GM21723 (cell line): ENCODE data around the gene C1orf115.
"Not testable (repeated sequence)": the region's sequence is repeated elsewhere in the genome, so short reads cannot be mapped to it uniquely, and the experiment has no call there.

Experiments
- ATAC-seq: cut with Tn5 transposase; IDR thresholded peaks from one replicate; pipeline ENCODE4 v1.9.1; 2021; ENCODE audit warnings: mild to moderate bottlenecking, moderate library complexity; ENCODE audit not compliant: unreplicated experiment

Gene C1orf115, protein sequence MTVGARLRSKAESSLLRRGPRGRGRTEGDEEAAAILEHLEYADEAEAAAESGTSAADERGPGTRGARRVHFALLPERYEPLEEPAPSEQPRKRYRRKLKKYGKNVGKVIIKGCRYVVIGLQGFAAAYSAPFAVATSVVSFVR

DNA sequence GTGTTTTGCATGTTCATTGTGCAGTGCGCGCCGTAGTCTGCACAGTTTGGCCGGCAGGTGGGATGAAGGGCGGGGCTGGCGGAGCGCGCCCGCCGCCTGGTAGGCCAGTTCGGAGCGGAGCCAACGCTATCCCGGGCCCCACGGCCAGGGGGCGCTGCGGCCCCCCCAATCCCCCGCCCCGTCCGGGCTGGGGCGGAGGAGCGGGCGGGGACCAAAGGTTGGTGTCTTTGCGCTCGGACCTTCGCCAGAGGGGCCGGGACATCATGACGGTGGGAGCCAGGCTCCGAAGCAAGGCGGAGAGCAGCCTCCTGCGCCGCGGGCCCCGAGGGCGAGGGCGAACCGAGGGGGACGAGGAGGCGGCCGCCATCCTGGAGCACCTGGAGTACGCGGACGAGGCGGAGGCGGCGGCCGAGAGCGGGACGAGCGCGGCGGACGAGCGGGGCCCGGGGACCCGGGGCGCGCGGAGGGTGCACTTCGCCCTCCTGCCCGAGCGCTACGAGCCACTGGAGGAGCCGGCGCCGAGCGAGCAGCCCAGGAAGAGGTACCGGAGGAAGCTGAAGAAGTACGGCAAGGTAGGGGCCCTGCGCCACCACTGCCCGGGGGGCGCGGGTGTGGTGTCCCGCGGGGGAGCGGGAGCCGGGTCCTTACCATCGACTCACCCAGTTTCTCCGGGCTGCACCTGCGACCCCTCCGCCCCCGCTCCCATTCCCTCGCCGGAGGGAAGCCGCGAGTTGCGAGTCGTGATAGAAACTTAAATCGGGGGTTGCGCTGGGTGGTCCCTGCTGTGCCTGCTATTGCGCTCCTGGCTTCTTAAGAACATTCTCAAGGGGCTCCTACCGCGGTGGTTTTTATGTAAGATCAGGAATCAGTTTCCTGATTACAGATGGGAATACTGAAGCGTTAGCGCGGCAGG is at the start of gene C1orf115:
TSS of gene C1orf115 (plus strand) at position 224 of the 913 bp plus-strand sequence. CDS start at position 264, 40 bp downstream.
- peak; percentile 99 for ATAC-seq

- ATAC-seq, result no peak
Measured at GRCh38 chr1:220642285-220642684, 47.9 kb upstream of the C1orf115 start.

- ATAC-seq, result no peak
Measured at GRCh38 chr1:220652995-220653394, 37.2 kb upstream of the C1orf115 start.

DNA sequence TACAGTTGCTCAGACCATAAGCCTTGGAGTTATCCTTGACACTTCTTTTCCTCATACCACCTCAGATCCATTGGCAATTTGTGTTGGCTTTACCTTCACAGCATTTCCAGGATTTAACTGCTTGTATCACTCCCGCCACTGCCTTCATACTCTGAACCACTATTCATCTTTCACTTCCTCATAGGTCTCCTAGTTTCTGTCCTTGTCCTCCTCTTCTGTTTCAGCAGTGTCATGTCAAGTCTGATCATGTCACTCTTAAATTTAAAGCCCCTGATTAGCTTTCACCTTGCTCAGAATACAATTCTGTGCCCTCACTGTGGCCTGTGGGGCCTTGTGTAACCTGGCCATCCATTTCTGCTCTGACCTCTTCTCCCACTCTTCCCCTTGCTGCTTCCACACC is 34.7 kb upstream of the C1orf115 start:
- peak; percentile 98 for ATAC-seq

DNA sequence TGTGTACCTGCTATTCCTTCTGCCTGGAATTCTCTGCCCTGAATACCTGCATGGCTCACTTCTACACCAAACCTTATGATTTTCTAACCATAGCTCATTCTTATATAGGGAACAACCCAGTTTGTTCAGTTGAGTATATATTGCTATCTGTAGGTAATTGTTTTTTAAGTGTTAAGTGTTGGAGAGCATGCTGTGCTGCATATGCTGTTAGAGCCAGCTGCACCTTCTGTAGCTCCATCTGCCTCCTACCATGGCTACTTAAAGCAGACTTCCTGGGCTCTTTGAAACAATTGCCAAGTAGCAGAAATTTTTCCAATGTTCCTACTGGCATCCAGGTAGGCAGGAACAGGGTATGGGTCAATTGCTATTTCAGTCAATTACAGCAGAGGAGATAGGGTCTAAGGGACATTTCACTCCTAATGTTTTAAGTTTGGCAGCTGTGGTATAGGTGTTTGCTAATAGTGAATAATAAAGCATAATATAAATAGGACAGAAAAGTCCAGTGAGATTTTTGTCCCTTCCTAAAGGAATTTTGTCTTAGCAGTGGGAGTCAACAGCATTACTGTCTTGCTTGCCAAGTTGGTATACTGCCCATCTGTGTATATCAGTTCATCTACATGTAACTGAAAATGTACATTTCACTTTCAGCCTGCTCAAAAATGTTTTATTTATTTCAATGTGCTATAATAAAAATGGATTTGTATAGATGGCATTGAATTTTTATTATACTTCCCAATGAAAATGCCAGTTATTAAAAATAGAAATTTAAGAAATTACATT is 34.0 kb upstream of the C1orf115 start:
- ATAC-seq, result peak; percentile 30

DNA sequence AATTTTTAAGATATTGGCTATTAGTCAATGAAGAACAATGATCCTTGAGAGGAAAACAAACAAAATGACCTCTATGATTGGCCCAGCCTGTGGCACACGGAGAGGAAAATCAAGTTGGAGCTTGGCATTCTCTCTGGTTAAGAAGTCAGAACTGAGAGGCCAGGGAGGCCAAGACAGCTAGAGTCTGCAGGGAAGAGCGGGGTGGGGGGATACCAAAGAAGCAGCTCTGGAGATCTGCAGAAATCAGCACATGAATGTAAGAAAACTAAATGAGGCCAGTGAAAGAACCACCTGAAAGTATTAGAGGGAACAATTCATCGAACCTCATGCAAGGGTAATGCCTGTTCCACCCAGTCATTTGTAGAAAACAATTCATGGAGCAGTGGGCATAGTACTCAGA is 23.8 kb upstream of the C1orf115 start:
- no peak for ATAC-seq

- ATAC-seq, result no peak
Measured at GRCh38 chr1:220669005-220669404, 21.2 kb upstream of the C1orf115 start.

GRCh38 chr1:220670365-220670764 is 19.8 kb upstream of the C1orf115 start:
- ATAC-seq, result no peak

DNA sequence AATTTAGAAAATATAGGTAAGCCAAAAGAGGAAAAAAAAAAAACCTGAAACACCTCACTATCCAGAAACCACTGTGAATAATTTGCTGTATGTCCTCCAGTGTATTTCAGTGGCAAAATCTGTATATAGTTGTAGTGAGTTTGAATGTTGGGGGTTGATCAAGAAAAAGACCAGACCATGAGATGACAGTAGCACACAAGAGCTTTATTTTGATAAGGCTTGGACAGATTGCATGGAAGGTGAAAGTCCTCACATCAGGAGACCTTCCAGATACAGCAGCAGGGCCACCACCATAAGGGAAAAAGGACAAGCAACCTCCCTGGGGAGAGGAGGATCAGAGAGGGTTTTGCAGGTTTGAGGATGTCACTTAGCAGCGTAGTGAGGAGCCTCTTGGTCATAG is 16.2 kb upstream of the C1orf115 start:
- no peak for ATAC-seq

- no peak for ATAC-seq
Measured at GRCh38 chr1:220677251-220677650, 12.9 kb upstream of the C1orf115 start.

- peak; percentile 97 for ATAC-seq
Measured at GRCh38 chr1:220680085-220680687, 10.0 kb upstream of the C1orf115 start.

- no peak for ATAC-seq
Measured at GRCh38 chr1:220681220-220681880, 8.8 kb upstream of the C1orf115 start.

GRCh38 chr1:220682901-220683576 is 7.1 kb upstream of the C1orf115 start:
- ATAC-seq, result no peak

GRCh38 chr1:220683716-220684115 is 6.4 kb upstream of the C1orf115 start:
- not testable (repeated sequence) for ATAC-seq

DNA sequence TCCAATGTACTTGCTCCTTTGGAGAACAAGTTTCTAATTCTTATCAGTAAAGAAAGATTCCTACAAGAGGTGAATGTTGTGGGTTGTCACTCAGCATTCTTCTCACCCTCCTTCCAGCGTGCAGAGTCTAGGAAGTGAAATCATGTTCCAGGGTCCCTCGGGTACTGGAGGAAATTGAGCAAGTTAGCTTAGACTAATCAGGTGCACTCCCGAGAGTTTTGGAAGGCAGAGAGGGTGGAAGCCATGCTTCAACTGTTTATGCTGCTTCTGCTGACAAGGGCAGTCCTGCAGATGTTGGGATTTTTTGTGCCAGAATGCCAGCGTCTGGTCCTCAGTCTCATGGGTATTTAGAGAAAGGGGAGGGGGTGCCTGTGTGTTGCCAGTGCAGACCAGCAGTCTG is 5.3 kb upstream of the C1orf115 start:
- ATAC-seq, result no peak

DNA sequence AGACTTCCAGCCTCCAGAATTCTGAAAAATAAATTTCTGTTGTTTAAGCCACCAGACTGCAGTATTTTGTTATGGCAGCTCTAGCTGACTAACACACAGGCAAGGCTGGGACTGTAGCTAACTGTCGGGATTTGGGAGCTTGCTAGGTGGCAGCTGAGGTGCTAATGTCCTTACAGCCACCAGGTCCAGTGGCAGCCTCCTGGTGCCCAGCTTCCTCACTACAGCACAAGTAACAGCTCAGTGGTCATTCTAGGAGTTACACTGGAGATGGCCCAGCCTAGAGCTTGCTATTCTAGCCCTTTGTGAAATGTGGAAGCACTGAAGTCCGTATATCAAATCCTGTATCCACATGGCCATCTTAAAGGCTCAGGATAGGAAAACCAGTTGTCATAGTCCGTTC is 4.3 kb upstream of the C1orf115 start:
- no peak for ATAC-seq

- ATAC-seq, result no peak
Measured at GRCh38 chr1:220687809-220688208, 2.4 kb upstream of the C1orf115 start.

- ATAC-seq, result no peak
Measured at GRCh38 chr1:220689666-220690065, 497 bp upstream of the C1orf115 start.

DNA sequence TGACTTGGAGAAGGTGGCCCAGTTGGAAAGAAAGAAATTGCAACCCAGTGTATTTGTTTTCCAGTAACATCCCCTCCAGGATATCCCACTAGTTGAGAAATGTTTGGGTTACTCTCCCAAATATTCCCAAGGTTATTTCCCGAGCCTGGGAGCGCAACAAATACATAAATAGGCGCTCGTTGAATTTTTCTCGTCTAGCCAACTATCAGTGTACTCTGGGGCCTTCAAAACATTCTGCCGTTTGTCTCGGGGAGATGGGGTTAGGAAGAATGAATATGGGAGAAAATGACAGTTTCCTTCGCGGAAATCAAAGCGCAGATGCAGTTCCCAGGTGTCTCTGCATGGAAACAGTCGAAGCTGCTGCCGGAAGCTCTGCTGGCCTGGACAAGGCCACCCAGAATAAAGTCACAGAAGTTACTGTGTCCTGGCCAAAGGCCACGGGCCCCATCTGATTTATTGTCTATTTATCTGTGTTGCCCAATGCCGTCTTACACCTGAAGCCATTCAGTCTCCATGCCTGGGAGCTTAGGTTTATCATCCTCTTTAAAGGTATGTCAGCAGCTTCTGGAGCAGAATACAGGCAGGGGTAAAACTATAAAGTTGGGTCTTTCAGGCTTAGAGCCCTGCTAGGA is 1.0 kb downstream of the C1orf115 start:
- no peak for ATAC-seq
